Neural progenitor cell (in vitro differentiated cells): ENCODE results near the gene MUL1.

Source experiments
- CTCF ChIP-seq: fragments of 200-600 bp; sonication (generic); IDR thresholded peaks from 2 replicates; pipeline ENCODE4 v1.5.1; 2017; ENCODE audit warnings: antibody characterized with exemption, mild to moderate bottlenecking
- EZH2 ChIP-seq: fragments of 200-600 bp; sonication (generic); IDR thresholded peaks from 2 replicates; pipeline ENCODE4 v1.6.1; 2017; ENCODE audit warnings: antibody characterized with exemption, mild to moderate bottlenecking, moderate library complexity
- EZH2phosphoT487 ChIP-seq: fragments of 200-600 bp; sonication (generic); IDR thresholded peaks from 2 replicates; pipeline ENCODE4 v1.6.1; 2017; ENCODE audit warnings: antibody characterized with exemption

- TF ChIP-seq CTCF (no peak), EZH2 (no peak), EZH2phosphoT487 (no peak)
These were observed 9.8 kb downstream of the MUL1 start for GRCh38 chr1:20498116-20498515.
